Hippocampal formation (tissue), 2 donors: Measurements from ENCODE around the gene SCUBE2.
"Not testable (repeated sequence)": the region's sequence is repeated elsewhere in the genome, so short reads cannot be mapped to it uniquely, and the experiment has no call there.

Source experiments
- DNase-seq, 2 donors: peaks; one replicate each; lab custom pipeline; 2025; lab: John Stamatoyannopoulos, UW

SCUBE2 gene

GRCh38 chr11:9042488-9042887 is 48.9 kb downstream of the SCUBE2 start:
- no peak for DNase-seq

- DNase-seq: no peak
These were observed 49.7 kb downstream of the SCUBE2 start for GRCh38 chr11:9041747-9042146.

- DNase-seq: no peak
These were observed 51.0 kb downstream of the SCUBE2 start for GRCh38 chr11:9040410-9040809.

GRCh38 chr11:9039863-9040262 is 51.5 kb downstream of the SCUBE2 start:
- DNase-seq: no peak

- DNase-seq: no peak
These were observed 52.2 kb downstream of the SCUBE2 start for GRCh38 chr11:9039198-9039597.

GRCh38 chr11:9038541-9038940 is 52.9 kb downstream of the SCUBE2 start:
- DNase-seq: no peak

GRCh38 chr11:9037963-9038362 is 53.4 kb downstream of the SCUBE2 start:
- DNase-seq: no peak

GRCh38 chr11:9037046-9037780 is 54.2 kb downstream of the SCUBE2 start:
- no peak for DNase-seq

- DNase-seq: no peak
These were observed 60.8 kb downstream of the SCUBE2 start for GRCh38 chr11:9030601-9031000.

- no peak for DNase-seq
These were observed 62.0 kb downstream of the SCUBE2 start for GRCh38 chr11:9029422-9029821.

- DNase-seq: no peak
These were observed 62.8 kb downstream of the SCUBE2 start for GRCh38 chr11:9028581-9028980.

- no peak for DNase-seq
These were observed 66.1 kb downstream of the SCUBE2 start for GRCh38 chr11:9025101-9025850.

- no peak for DNase-seq
These were observed 68.3 kb downstream of the SCUBE2 start for GRCh38 chr11:9022961-9023680.

- no peak for DNase-seq
These were observed 70.5 kb downstream of the SCUBE2 start for GRCh38 chr11:9020916-9021315.

GRCh38 chr11:9019861-9020260 is 71.5 kb downstream of the SCUBE2 start:
- DNase-seq: no peak

GRCh38 chr11:9017773-9018172 is 73.6 kb downstream of the SCUBE2 start:
- no peak for DNase-seq

- no peak for DNase-seq
These were observed 74.3 kb downstream of the SCUBE2 start for GRCh38 chr11:9016916-9017642.

- peak; percentile 54 to 59 for DNase-seq
These were observed 75.7 kb downstream of the SCUBE2 start for GRCh38 chr11:9015677-9016076.

GRCh38 chr11:9014826-9015225 is 76.6 kb downstream of the SCUBE2 start:
- no peak for DNase-seq

- DNase-seq: no peak
These were observed 78.0 kb downstream of the SCUBE2 start for GRCh38 chr11:9013373-9013772.

GRCh38 chr11:9009538-9009937 is 81.9 kb downstream of the SCUBE2 start:
- not testable (repeated sequence) for DNase-seq

- no peak for DNase-seq
These were observed 82.7 kb downstream of the SCUBE2 start for GRCh38 chr11:9008661-9009060.
